Measurements from ENCODE around the gene CLDND2.
A peak's percentile ranks its signal among the peaks of the same experiment; 100 is the strongest.
"Not testable (repeated sequence)": the region's sequence is repeated elsewhere in the genome, so short reads cannot be mapped to it uniquely, and the experiment has no call there.

The CLDND2 gene

DNA sequence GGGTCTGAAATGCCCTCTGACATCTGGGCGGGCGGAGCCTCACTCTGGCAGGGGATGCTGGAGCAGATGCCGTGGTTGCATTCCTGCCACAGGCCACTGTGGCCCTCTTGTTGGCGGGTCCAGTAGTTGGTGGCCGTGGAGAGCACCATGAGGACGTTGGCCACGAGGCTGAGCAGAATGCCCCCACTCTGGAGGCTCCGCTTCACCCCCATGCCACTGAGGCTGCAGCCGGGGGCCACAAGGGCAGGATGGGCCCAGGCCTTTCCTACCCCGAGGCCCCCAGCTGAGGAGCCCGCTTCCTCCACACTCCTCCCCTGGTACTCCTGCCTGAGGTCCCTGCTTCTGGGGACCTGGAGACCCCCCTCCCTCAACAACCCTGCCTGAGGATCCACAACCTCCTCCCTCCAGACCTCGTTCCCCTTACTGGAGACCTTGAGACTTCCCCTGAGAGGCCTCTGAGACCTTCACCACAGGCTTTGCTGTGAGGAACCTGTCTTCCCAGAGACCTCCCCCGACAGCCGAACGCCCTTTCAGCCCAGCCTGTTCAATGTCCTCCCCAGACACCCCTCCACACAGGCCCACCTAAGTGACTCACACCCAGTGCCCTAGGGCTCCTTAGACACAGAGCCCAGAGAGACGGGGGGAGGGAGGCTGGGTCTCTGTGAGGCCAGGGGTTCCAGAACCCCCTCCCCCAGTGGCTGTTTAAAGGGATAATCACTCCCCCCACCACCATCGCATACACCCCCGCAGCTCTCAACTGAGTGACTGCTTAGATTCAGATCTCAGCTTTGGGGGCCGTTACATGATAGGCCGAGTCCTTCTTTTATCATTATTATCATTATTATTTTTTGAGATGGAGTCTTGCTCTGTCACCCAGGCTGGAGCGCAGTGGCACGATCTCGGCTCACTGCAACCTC, at the start of gene CLDND2:
CLDND2 (minus strand) TSS at position 638 of the 917 bp plus-strand sequence; CDS start at position 212, 426 bp downstream.
- TF ChIP-seq, protein P1, sequence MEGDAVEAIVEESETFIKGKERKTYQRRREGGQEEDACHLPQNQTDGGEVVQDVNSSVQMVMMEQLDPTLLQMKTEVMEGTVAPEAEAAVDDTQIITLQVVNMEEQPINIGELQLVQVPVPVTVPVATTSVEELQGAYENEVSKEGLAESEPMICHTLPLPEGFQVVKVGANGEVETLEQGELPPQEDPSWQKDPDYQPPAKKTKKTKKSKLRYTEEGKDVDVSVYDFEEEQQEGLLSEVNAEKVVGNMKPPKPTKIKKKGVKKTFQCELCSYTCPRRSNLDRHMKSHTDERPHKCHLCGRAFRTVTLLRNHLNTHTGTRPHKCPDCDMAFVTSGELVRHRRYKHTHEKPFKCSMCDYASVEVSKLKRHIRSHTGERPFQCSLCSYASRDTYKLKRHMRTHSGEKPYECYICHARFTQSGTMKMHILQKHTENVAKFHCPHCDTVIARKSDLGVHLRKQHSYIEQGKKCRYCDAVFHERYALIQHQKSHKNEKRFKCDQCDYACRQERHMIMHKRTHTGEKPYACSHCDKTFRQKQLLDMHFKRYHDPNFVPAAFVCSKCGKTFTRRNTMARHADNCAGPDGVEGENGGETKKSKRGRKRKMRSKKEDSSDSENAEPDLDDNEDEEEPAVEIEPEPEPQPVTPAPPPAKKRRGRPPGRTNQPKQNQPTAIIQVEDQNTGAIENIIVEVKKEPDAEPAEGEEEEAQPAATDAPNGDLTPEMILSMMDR (conservative IDR thresholded peaks at IDR 0.05) = no peak
- H3K27ac ChIP-seq = peak within 1 kb of the TSS; percentile 93

GRCh38 chr19:51417810-51418157, 49.0 kb upstream of the CLDND2 start:
- no peak overlapping the region for H3K27ac ChIP-seq
- TF ChIP-seq, protein P1 (conservative IDR thresholded peaks at IDR 0.05) = no peak

DNA sequence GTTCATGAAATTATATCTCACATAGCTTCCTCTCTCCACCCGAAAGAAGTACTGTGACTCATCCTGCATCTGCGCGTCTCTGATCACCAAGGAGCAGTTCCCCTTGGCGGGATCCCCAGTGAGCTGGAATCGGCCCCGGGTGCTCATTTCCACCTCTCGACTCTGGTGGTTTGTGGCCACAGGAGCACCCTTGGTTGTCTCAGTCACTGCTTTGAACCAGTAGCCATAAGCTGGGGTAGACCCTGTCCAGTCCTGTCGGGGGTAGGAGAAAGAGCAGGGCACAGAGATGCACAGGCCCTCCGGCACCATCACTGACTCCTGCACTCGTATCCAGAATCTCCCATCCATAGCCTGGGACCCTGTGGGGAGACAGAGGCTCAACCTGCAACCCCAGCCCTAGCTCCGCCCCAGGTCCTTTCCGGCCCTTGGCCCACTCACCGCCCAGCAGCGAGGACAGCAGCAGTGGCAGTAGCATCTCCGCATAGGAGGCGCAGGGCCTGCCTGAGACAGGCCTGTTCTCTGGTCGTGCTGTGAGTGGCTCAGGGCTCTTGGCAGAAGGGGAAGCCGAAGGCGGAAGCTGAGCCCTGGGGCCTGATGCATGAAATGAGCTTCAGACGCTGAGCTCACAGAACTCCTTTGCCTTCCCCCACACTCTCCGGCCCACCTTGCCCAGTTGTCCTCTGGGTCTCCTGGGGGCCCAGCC, 48.5 kb upstream of the CLDND2 start, which contains the start of gene SIGLEC10:
SIGLEC10 (minus strand) TSS at position 536 of the 703 bp plus-strand sequence; CDS start at position 475, 61 bp downstream.
- TF ChIP-seq, protein P1 (conservative IDR thresholded peaks at IDR 0.05) = no peak
- H3K27ac ChIP-seq = no peak within 1 kb of the TSS

- not testable (repeated sequence) for H3K27ac ChIP-seq
These were observed 47.6 kb upstream of the CLDND2 start for GRCh38 chr19:51416422-51416821.

DNA sequence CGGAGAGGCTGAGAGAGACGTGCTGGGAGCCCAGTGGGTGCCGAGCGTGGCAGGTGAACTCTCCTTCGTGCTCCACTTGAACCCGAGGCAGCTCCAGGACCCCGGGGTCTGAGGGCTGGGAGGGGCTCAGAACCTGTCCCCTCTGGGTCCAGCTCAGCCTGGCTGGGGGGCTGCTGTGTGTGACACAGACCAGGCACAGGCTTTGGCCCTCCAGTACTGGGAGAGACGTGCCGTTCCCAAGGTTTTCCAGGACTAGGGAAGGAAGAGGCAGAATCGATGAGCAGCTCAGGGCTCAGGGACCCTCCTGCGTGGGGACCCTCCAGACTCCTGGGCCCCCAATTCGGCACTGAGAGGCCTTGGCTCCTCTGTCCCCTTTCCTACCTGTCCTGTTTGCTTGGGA, 46.4 kb upstream of the CLDND2 start:
- no peak overlapping the region for H3K27ac ChIP-seq
- TF ChIP-seq, protein P1 (conservative IDR thresholded peaks at IDR 0.05) = no peak

- TF ChIP-seq, protein P1 (conservative IDR thresholded peaks at IDR 0.05) = no peak
- H3K27ac ChIP-seq = no peak overlapping the region
These were observed 42.3 kb upstream of the CLDND2 start for GRCh38 chr19:51410950-51411748.

DNA sequence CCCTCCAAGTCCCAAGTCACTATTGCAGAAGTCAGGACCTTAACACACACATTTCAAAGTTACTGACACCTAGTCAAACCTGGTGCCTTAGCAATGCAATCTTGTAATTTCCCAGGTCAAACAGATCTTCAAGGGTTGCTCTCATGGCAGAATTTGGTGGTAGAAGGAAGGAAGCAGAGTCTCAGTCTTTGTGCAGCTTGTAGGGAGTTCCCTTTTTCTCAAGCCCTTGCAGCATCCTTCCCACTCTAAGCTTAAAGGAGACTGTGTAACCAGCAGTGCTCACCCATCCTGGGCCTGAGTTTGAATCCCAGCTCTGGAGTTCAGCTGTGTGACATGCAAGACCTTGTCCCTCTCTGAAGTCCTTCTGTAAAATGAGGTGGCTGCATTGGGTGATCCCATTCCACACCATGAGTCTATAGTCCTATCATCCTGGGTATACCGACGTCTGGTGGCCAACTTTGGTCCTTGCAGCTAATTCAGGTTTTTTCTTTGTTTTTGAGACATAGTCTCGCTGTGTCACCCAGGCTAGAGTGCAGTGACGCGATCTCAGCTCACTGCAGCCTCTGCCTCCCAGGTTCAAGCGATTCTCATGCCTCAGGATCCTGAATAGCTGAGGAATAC, 38.8 kb upstream of the CLDND2 start:
- TF ChIP-seq, protein P1 (conservative IDR thresholded peaks at IDR 0.05) = no peak
- H3K27ac ChIP-seq = no peak overlapping the region

Measured in VCaP (cell line).